GM10266 (cell line): ENCODE results near the gene SLC28A3.
"Not testable (repeated sequence)": the region's sequence is repeated elsewhere in the genome, so short reads cannot be mapped to it uniquely, and the experiment has no call there.

Experiments used
- DNase-seq: peaks from one replicate; pipeline ENCODE4 v3.0.0; 2012; ENCODE audit errors: extremely low spot score
- CTCF ChIP-seq: IDR thresholded peaks from 2 replicates; pipeline ENCODE4 v1.5.1; 2012; ENCODE audit warnings: mild to moderate bottlenecking, low read depth; ENCODE audit not compliant: control insufficient read depth, insufficient read depth; ENCODE audit errors: missing control alignments

Gene SLC28A3

GRCh38 chr9:84366683-84367082 is 26.1 kb upstream of the SLC28A3 start:
- DNase-seq = no peak
- TF ChIP-seq CTCF = no peak

- DNase-seq = not testable (repeated sequence)
Measured at GRCh38 chr9:84364894-84365490, 24.4 kb upstream of the SLC28A3 start.

GRCh38 chr9:84361645-84362044 is 21.1 kb upstream of the SLC28A3 start:
- no peak for TF ChIP-seq CTCF
- no peak for DNase-seq

GRCh38 chr9:84357275-84357674 is 16.7 kb upstream of the SLC28A3 start:
- TF ChIP-seq CTCF = no peak
- no peak for DNase-seq

- no peak for DNase-seq
- TF ChIP-seq CTCF = no peak
Measured at GRCh38 chr9:84354035-84354434, 13.5 kb upstream of the SLC28A3 start.

GRCh38 chr9:84349671-84350070 is 9.1 kb upstream of the SLC28A3 start:
- TF ChIP-seq CTCF = no peak
- DNase-seq = no peak

- TF ChIP-seq CTCF = no peak
- no peak for DNase-seq
Measured at GRCh38 chr9:84343111-84343521, 2.6 kb upstream of the SLC28A3 start.

- no peak for TF ChIP-seq CTCF
- no peak for DNase-seq
Measured at GRCh38 chr9:84339962-84340361, 596 bp downstream of the SLC28A3 start.
